ENCODE results near the gene NT5C3B.

NT5C3B gene

DNA sequence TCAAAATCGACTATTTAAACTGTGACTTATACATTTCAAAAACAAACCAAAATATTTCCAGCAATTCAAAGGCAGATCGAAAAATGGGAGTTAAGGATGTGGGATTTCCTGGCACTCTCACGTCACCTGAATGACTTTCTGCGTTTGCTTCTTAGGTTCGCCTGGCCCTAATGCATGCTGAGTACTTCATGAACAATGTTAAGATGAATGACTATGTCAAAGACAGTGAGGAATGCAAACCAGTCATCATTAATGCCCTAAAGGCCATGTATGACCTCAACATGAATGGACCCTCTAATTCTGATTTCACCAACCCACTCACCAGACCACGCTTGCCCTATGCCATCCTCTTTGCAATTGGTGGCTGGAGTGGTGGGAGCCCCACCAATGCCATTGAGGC lies 8.9 kb upstream of the NT5C3B start:
- TF ChIP-seq CREB1 (IDR thresholded peaks at IDR 0.05; ENCODE audit: low read depth): no peak
- no peak for TF ChIP-seq ZBTB7A (IDR thresholded peaks at IDR 0.05; ENCODE audit: low read depth)
- TF ChIP-seq, protein P1, sequence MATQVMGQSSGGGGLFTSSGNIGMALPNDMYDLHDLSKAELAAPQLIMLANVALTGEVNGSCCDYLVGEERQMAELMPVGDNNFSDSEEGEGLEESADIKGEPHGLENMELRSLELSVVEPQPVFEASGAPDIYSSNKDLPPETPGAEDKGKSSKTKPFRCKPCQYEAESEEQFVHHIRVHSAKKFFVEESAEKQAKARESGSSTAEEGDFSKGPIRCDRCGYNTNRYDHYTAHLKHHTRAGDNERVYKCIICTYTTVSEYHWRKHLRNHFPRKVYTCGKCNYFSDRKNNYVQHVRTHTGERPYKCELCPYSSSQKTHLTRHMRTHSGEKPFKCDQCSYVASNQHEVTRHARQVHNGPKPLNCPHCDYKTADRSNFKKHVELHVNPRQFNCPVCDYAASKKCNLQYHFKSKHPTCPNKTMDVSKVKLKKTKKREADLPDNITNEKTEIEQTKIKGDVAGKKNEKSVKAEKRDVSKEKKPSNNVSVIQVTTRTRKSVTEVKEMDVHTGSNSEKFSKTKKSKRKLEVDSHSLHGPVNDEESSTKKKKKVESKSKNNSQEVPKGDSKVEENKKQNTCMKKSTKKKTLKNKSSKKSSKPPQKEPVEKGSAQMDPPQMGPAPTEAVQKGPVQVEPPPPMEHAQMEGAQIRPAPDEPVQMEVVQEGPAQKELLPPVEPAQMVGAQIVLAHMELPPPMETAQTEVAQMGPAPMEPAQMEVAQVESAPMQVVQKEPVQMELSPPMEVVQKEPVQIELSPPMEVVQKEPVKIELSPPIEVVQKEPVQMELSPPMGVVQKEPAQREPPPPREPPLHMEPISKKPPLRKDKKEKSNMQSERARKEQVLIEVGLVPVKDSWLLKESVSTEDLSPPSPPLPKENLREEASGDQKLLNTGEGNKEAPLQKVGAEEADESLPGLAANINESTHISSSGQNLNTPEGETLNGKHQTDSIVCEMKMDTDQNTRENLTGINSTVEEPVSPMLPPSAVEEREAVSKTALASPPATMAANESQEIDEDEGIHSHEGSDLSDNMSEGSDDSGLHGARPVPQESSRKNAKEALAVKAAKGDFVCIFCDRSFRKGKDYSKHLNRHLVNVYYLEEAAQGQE (IDR thresholded peaks at IDR 0.05; ENCODE audit: low read depth): no peak
- no peak for TF ChIP-seq CEBPB (IDR thresholded peaks at IDR 0.05)
- no peak for TF ChIP-seq EGR1 (IDR thresholded peaks at IDR 0.05)
- no peak for TF ChIP-seq TCF12 (IDR thresholded peaks at IDR 0.05; ENCODE audit: low read depth)
- no peak for TF ChIP-seq TEAD4 (IDR thresholded peaks at IDR 0.05)
- no peak for TF ChIP-seq FOXM1 (IDR thresholded peaks at IDR 0.05; ENCODE audit: borderline replicate concordance, low read depth)
- no peak for TF ChIP-seq RAD21 (IDR thresholded peaks at IDR 0.05; ENCODE audit: low read depth)
- no peak for TF ChIP-seq EP300 (IDR thresholded peaks at IDR 0.05; ENCODE audit: borderline replicate concordance)

DNA sequence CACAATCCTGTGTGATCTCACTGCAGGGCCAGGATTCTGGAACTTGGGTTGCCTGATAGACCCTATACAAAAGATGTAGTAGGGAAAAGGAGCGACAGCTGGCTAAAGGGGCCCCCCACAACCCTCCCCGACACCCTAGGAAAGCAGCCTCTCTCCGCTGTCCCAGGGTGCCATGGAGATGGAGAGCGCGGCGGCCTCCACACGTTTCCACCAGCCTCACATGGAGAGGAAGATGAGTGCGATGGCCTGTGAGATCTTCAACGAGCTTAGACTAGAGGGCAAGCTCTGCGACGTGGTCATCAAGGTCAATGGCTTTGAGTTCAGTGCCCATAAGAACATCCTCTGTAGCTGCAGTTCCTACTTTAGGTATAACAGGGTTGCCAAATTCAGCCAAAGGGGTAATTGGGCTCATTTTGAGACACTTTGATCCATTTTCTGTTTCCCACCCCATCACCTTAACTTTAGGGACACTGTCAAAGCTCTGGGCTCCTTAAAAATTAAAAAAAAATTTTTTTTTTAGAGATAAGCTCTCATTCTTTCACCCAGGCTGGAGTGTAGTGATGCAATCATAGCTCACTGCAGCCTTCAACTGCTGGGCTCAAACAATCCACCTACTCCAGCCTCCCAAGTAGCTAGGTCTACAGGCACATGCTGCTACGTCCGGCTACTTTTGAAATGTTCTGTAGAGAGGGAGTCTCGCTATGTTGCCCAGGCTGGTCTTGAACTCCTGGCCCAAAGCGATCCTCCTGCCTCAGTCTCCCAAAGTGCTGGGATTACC lies 1.9 kb upstream of the NT5C3B start, which contains the start of gene KLHL10:
TSS of gene KLHL10 (plus strand) at position 65 of the 778 bp plus-strand sequence. CDS start at position 173, 108 bp downstream.
- TF ChIP-seq FOXM1 (IDR thresholded peaks at IDR 0.05; ENCODE audit: borderline replicate concordance, low read depth): no peak
- TF ChIP-seq CREB1 (IDR thresholded peaks at IDR 0.05; ENCODE audit: low read depth): no peak
- TF ChIP-seq CEBPB (IDR thresholded peaks at IDR 0.05): no peak
- TF ChIP-seq ZBTB7A (IDR thresholded peaks at IDR 0.05; ENCODE audit: low read depth): no peak
- no peak for TF ChIP-seq EGR1 (IDR thresholded peaks at IDR 0.05)
- TF ChIP-seq, protein P1 (IDR thresholded peaks at IDR 0.05; ENCODE audit: low read depth): no peak
- TF ChIP-seq RAD21 (IDR thresholded peaks at IDR 0.05; ENCODE audit: low read depth): no peak
- TF ChIP-seq, protein P2, sequence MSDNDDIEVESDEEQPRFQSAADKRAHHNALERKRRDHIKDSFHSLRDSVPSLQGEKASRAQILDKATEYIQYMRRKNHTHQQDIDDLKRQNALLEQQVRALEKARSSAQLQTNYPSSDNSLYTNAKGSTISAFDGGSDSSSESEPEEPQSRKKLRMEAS (IDR thresholded peaks at IDR 0.05): no peak
- TF ChIP-seq TAF1 (IDR thresholded peaks at IDR 0.05; ENCODE audit: low read depth): no peak
- TF ChIP-seq YY1 (IDR thresholded peaks at IDR 0.05; ENCODE audit: low read depth): no peak
- TF ChIP-seq, protein P3, sequence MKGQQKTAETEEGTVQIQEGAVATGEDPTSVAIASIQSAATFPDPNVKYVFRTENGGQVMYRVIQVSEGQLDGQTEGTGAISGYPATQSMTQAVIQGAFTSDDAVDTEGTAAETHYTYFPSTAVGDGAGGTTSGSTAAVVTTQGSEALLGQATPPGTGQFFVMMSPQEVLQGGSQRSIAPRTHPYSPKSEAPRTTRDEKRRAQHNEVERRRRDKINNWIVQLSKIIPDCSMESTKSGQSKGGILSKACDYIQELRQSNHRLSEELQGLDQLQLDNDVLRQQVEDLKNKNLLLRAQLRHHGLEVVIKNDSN (IDR thresholded peaks at IDR 0.05): no peak
- TF ChIP-seq EP300 (IDR thresholded peaks at IDR 0.05; ENCODE audit: borderline replicate concordance): no peak
- TF ChIP-seq TEAD4 (IDR thresholded peaks at IDR 0.05): no peak
- no peak for TF ChIP-seq NFIC (IDR thresholded peaks at IDR 0.05)
- TF ChIP-seq TCF12 (IDR thresholded peaks at IDR 0.05; ENCODE audit: low read depth): no peak

DNA sequence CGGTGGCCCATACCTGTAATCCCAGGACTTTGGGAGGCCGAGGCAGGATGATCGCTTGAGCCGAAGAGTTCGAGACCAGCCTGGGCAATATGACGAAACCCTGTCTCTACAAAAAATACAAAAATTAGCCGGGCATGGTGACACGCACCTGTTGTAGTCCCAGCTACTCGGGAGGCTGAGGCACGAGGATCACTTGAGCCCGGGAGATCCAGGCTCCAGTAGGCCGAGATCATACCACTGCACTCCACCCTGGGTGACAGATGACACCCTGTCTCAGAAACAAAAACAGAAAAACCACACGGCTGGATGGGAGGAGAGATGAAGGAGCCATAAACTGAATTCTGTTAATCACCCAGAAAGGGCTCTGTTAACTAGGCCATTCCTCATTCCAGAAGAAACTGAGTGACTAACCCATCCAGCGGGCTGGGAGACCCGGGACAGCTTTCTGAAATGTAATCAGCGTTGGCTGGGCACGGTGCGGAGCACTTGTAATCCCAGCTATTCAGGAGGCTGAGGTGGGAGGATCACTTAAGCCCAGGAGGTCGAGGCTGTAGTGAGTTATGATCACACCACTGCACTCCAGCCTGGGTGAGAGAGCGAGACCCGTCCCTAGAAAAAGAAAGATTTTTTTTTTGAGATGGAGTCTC lies 641 bp upstream of the NT5C3B start:
- TF ChIP-seq RAD21 (IDR thresholded peaks at IDR 0.05; ENCODE audit: low read depth) (no peak), EP300 (IDR thresholded peaks at IDR 0.05; ENCODE audit: borderline replicate concordance) (no peak), TEAD4 (IDR thresholded peaks at IDR 0.05) (no peak), TCF12 (IDR thresholded peaks at IDR 0.05; ENCODE audit: low read depth) (no peak), YY1 (IDR thresholded peaks at IDR 0.05; ENCODE audit: low read depth) (no peak), ZBTB7A (IDR thresholded peaks at IDR 0.05; ENCODE audit: low read depth) (no peak)
- TF ChIP-seq, protein P3 (IDR thresholded peaks at IDR 0.05): no peak
- TF ChIP-seq, protein P2 (IDR thresholded peaks at IDR 0.05): no peak

DNA sequence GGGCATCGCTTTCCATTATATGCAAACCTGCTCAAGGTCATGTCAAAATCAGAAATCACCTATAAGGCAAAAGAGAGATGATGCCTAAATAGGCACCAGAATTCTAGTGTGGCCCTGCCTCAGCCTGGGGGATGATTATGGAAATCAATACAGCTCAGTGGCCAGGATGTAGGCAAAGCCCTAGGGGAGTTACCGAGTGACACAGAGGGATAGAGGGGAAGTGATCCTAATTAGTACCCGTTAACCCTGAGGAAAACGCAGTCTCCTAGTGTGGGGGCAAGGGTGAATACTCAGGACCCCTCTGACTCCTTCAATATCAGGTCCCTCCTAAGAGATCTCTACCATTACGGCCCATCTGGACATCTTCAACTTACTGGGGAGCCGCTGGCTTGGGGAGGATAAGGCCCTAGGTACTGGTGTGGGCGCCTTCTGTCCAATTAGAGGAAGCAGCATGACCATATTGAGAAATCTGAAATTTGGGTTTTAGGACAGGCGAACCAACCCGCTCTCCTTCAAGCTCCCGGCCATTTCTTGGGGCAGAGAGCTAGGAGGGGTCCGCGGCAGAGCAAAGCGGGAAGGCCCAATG lies 725 bp downstream of the NT5C3B start:
- TF ChIP-seq NFIC (IDR thresholded peaks at IDR 0.05) (no peak), EP300 (IDR thresholded peaks at IDR 0.05; ENCODE audit: borderline replicate concordance) (no peak), TAF1 (IDR thresholded peaks at IDR 0.05; ENCODE audit: low read depth) (no peak), ZBTB7A (IDR thresholded peaks at IDR 0.05; ENCODE audit: low read depth) (no peak), CEBPB (IDR thresholded peaks at IDR 0.05) (no peak), TCF12 (IDR thresholded peaks at IDR 0.05; ENCODE audit: low read depth) (no peak), RAD21 (IDR thresholded peaks at IDR 0.05; ENCODE audit: low read depth) (no peak), TEAD4 (IDR thresholded peaks at IDR 0.05) (no peak), YY1 (IDR thresholded peaks at IDR 0.05; ENCODE audit: low read depth) (no peak), CREB1 (IDR thresholded peaks at IDR 0.05; ENCODE audit: low read depth) (no peak), FOXM1 (IDR thresholded peaks at IDR 0.05; ENCODE audit: borderline replicate concordance, low read depth) (no peak), EGR1 (IDR thresholded peaks at IDR 0.05) (no peak)
- TF ChIP-seq, protein P2 (IDR thresholded peaks at IDR 0.05): no peak
- TF ChIP-seq, protein P3 (IDR thresholded peaks at IDR 0.05): no peak
- TF ChIP-seq, protein P1 (IDR thresholded peaks at IDR 0.05; ENCODE audit: low read depth): no peak

Data from Ishikawa (cell line).